WTC11 (cell line): ENCODE results near the gene GLB1L3.

ENCODE experiments used
- CTCF ChIP-seq: fragments of 200-600 bp; IDR thresholded peaks from 2 replicates; pipeline ENCODE4 v1.8.0; 2022; ENCODE audit warnings: antibody characterized with exemption
- MXD4 ChIP-seq: fragments of 250-450 bp; sonication (Bioruptor Pico); IDR thresholded peaks from 2 replicates; pipeline ENCODE4 v1.8.0; 2021; ENCODE audit warnings: mild to moderate bottlenecking, moderate library complexity, borderline replicate concordance
- NR3C1 ChIP-seq: sonication (generic); formaldehyde crosslinking; conservative IDR thresholded peaks from 2 replicates; pipeline ENCODE4 v1.8.1; 2023; ENCODE audit warnings: low read depth, mild to moderate bottlenecking, missing genetic modification reagents

GRCh38 chr11:134289167-134289566 lies 13.0 kb downstream of the GLB1L3 start:
- TF ChIP-seq MXD4 (CRISPR knock-in tag) (no peak), NR3C1 (CRISPR knock-in tag) (no peak), CTCF (no peak)
